GM21619 (cell line): Measurements from ENCODE around the gene EVI2B.
"Not testable (repeated sequence)": the region's sequence is repeated elsewhere in the genome, so short reads cannot be mapped to it uniquely, and the experiment has no call there.

Source experiments
- ATAC-seq: cut with Tn5 transposase; IDR thresholded peaks from one replicate; pipeline ENCODE4 v1.9.1; 2021; ENCODE audit not compliant: unreplicated experiment

EVI2B gene

DNA sequence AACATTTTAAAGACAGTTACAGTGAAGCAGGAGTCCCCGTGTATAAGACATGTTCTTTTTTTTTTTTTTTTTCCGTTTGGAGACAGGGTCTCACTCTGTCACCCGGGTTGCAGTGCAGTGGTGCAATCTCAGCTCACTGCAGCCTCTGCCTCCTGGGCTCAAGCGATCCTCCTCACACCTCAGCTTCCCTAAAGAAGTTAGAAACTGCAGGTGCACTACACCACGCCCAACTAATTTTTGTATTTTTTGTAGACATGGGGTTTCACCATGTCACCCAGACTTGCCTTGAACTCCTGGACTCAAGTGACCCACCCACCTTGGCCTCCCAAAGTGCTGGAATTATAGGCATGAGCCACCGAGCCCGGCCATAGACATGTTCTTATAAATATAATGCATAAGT lies 3.0 kb downstream of the EVI2B start:
- ATAC-seq: no peak

GRCh38 chr17:31310260-31310659 lies 3.6 kb downstream of the EVI2B start:
- no peak for ATAC-seq

- ATAC-seq: no peak
Measured at GRCh38 chr17:31309556-31309955, 4.3 kb downstream of the EVI2B start.

GRCh38 chr17:31308372-31309334 lies 5.2 kb downstream of the EVI2B start:
- ATAC-seq: no peak

- no peak for ATAC-seq
Measured at GRCh38 chr17:31307640-31308039, 6.2 kb downstream of the EVI2B start.

DNA sequence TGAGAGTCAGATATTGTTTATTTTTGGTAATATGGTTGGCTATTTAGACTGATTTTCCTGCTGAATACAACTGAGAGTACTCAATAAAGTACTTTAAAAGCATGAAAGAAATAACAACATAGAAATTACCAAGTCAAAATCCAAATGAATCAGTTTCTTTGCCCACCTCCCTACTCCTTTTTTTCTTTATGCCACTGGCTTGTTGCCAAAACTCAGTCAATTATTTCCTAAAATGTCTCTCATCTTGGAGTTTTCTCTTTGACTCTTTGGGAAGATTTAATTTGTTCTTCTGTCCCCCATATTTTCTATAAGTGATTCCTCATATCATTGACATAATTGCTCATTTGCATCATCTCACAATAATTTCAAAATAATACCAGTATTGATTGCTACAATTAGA lies 14.2 kb downstream of the EVI2B start:
- no peak for ATAC-seq

DNA sequence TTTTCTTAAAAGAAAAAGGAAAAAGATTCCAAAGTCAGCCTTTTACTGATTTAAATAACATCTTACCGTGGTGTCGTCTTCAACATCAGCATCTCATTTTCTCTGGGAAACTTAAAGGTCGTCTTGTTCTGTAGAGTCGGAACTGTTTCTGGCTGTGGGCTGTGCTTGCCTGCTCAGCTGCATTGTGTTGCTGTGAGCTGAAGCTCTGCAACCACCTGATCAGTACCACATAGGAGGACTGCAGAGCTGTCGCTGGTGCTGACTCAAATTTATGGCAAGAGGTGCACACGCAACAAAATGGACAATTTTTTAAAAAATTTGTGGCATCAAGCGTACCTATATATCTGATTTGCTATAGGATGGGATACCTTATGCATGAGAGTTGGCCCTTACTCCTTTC lies 16.8 kb downstream of the EVI2B start, which contains the start of gene OMG:
Gene OMG (minus strand): TSS at position 150 of the 400 bp plus-strand sequence. CDS start 908 bp downstream, outside the sequence.
- no peak for ATAC-seq

- ATAC-seq: no peak
Measured at GRCh38 chr17:31296142-31296541, 17.7 kb downstream of the EVI2B start.

DNA sequence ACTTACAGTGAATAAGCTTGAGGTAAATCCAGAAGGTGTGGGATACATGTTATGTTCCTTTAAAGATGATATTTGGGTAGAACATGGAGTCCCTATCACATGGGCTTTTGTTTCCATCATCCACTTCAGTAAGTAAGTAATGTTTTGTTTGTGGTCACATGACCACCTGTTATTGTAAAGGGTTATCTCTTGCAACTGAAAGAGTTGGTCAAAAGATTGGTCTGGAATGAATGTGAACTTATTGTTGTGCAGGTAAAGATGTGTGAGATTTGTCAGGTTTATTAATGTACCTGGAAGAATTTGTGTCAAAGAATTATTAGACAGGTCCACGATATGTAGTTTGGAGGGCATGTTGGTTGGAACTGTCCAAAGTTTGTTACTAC lies 18.4 kb downstream of the EVI2B start:
- no peak for ATAC-seq

DNA sequence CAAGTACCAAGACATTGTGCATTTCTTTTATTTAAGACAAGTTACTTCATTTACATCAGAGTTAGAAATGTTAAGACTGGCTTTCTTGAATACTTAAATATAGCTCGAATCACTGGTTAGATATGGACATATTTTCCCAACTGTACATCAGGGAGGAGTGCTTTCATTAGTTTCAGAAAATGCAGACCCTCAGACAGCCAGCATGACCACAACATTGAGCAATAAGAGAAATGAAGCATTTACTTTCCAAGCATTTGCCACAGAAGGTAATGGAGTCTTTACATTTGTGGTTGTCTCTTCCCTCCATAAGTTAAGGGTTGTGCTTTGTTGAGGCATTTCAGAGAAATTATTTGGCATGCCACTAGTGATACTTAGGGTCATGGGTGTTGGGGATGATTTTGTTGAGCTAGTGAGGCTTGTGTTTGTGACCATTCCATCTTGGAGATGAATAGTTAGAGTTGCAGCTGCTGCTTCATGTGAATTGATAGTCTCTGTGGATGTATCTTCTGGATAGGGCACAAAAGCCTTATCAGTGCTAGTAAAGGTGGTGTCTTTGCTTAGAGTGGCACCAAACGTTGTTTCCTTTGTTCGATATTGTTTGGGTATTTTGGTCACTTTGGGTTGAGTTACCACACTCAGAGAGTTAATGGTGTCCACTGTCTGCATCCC lies 18.9 kb downstream of the EVI2B start:
- ATAC-seq: no peak

- ATAC-seq: no peak
Measured at GRCh38 chr17:31294231-31294630, 19.6 kb downstream of the EVI2B start.

DNA sequence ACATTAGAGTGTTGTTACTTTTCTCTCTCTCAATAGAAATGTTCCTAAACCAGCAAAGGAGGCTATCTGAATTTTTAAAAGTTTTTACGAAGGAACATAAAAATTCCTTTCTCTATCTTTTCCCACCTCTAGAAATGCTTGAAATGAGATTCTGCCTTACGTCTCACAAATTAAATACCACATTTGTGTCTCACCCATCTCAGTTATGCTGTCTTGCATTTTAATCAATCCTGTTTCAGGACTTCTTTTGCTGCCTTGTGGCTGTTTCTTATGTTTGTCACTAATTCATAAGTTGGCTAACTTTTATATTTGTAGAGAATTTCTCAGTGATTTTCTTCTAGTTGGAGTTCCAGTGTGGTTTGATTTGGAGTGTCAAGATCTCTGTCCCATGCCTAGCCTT lies 20.3 kb downstream of the EVI2B start:
- ATAC-seq: no peak

- no peak for ATAC-seq
Measured at GRCh38 chr17:31291820-31292219, 22.0 kb downstream of the EVI2B start.

GRCh38 chr17:31289790-31290189 lies 24.1 kb downstream of the EVI2B start:
- ATAC-seq: no peak

DNA sequence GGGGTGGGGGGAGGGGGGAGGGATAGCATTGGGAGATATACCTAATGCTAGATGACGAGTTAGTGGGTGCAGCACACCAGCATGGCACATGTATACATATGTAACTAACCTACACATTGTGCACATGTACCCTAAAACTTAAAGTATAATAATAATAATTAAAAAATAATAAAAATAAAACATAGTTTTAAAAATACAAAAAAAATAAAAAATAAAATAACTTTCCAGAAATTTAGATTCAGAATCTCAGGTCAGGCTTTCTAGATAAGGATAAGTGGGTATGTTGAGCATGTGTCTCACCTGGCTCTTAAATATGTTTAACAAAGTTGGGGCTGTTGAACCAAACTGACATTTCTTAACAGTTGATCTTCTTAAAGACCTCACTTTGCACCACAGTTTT lies 25.9 kb downstream of the EVI2B start:
- not testable (repeated sequence) for ATAC-seq

DNA sequence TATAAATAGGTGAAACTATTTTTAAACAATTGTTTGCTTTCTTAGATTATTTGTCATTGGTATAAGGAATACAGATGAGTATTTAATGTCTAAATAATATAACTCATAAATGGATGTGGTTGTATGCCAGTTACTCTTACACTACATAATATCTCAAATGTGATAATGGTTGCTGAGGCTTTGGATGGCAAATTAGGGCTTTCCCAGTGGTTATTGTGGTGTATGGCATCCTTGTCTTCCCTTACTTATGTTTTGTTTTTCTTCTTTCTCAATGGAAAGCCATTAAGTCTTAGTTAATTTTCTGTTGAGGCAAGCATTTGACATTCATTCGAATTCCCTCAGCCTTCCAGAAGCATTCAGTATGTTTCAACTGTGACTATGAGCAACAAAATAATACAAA lies 27.3 kb downstream of the EVI2B start:
- no peak for ATAC-seq

DNA sequence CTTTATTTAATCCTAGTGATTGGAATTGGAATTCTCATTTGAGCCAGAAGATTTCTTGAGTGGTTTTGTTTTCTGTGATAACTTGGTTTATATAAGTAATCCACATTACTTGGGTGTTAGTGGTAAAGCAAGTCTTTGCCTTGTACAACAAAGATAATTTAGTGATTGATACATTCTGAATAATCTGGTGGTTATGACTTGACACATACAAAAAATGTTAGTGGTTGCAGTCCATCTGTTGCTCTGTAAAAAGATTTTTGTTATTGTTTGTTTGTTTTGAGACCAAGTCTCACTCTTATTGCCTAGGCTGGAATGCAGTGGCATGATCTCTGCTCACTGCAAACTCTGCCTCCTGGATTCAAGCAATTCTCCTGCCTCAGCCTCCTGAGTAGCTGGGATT lies 30.0 kb downstream of the EVI2B start:
- no peak for ATAC-seq

DNA sequence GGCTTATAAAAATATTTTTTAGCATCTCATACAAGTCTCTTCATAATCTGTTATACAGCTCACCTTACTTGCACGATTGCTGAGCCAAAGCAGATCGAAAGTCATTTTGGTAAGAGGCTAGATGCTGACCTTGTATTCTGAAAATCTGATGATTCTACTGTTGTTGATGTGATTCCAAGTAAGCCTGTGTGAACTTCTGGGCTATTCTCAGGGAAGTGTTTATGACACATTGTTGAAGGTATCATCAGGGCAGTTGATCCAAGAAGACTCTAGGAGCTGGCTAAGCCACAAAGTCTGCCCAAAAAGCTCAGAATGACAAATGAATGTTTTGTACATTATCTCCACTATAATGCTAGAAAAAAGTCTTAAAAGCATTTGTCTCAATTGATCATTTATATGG lies 32.8 kb downstream of the EVI2B start:
- ATAC-seq: no peak

DNA sequence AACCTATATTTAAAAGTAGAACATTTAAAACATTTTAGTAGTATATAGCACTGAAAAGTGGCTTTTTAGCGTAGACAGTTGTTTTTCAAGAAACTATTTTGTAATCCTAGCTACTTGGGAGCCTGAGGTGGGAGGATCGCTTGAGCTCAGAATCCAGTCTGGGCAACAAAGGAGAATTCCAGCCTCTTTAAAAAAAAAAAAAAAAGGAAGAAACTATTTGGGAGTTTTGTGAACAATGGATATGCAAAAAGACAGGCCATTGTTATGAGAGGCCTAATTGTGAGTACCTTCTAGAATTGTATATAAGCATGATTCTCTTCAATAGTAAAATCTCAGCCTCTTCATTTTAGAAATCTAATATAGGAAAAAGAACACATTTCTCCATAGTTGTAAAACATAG lies 34.5 kb downstream of the EVI2B start:
- ATAC-seq: no peak

- ATAC-seq: no peak
Measured at GRCh38 chr17:31275116-31275515, 38.7 kb downstream of the EVI2B start.

DNA sequence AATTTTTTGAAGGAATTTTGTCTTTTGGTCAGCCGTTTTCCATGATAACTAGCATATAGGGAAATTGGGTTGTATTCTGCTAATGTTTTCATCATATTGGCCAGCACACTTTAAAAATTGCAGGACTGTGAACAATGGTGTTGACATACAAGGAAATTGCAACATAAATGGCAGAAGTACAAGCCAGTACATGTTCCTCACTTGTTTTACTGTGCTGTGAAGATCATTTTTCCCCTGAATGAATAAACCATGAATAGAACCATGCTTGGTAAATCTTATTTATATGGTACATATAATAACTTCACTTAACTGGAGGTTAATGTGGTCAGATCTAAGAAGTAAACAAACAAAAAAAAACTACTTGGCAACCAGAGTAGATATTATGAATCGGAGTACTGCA lies 39.6 kb downstream of the EVI2B start:
- ATAC-seq: no peak

GRCh38 chr17:31273516-31273915 lies 40.3 kb downstream of the EVI2B start:
- no peak for ATAC-seq
